ENCODE measurements around the gene SLC31A1. TPM values are rescaled to one million over a fixed set of nuclear protein-coding genes. Genes with fewer than 3 reads are reported as not detected.

Gene SLC31A1
- polyA plus RNA-seq, 1 donor (not counting 4 experiments of a cell fraction or from before 2014, with no cell fraction given) = 20.3 TPM

DNA sequence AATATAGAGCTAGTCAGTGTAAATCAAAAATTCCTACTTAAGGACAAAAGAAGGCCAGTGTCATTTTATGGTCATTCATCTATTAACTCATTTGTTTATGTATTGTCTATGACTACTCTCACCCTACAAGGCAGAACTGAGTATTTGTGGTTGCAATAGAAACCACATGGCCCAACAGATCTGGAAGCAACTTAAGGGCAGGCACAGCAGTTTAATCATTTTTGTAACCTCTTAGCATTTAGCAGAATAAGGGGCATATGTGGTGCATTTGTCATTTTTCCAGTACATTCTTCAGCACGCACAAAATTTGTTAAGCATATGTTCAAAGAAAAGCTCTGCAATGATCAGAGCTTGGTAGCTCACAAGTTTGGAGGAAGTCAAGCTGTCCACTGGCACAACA is 1.4 kb upstream of the SLC31A1 start:
- peaks cover 73% of the 10 kb centered on the region for H3K79me2 ChIP-seq (ENCODE audit: control insufficient read depth, insufficient read depth, low read length)
- DNase-seq (ENCODE audit: low read depth, low spot score) (no peak), FAIRE-seq (no peak)
- dilution Hi-C loops (cut with MboI; ENCODE audit: extremely low pct_ligation_motif_present, low sequenced_read_pairs) = no loop called here
- H3K27ac ChIP-seq (ENCODE audit: control insufficient read depth, insufficient read depth, low read length) = peak overlapping the region; percentile 94
- peak overlapping the region; percentile 94 for H3K9ac ChIP-seq (ENCODE audit: control insufficient read depth, extremely low read depth, insufficient read depth, low read length)
- peak overlapping the region; percentile 78 to 86 (median 84) for H3K4me3 ChIP-seq (ENCODE audit: control insufficient read depth in 2 of 3, extremely low read depth in 1 of 3, insufficient read depth in 2 of 3, low read depth in 1 of 3, low read length in 3 of 3)
- peaks cover 30% of the 10 kb centered on the region for H3K4me1 ChIP-seq (ENCODE audit: control insufficient read depth, extremely low read depth, insufficient read depth, low read length)
- H3K9me1 ChIP-seq (ENCODE audit: control insufficient read depth, extremely low read depth, insufficient read depth, low read length) = no peaks in the 10 kb centered on the region
- H3K9me3 ChIP-seq (ENCODE audit: control insufficient read depth, low read depth, low read length) = no peaks in the 10 kb centered on the region
- H2AFZ ChIP-seq (ENCODE audit: control insufficient read depth, low read length) = no peak overlapping the region
- no peak for TF ChIP-seq EZH2 (IDR thresholded peaks at IDR 0.05; ENCODE audit: low read length)
- TF ChIP-seq, protein P1, sequence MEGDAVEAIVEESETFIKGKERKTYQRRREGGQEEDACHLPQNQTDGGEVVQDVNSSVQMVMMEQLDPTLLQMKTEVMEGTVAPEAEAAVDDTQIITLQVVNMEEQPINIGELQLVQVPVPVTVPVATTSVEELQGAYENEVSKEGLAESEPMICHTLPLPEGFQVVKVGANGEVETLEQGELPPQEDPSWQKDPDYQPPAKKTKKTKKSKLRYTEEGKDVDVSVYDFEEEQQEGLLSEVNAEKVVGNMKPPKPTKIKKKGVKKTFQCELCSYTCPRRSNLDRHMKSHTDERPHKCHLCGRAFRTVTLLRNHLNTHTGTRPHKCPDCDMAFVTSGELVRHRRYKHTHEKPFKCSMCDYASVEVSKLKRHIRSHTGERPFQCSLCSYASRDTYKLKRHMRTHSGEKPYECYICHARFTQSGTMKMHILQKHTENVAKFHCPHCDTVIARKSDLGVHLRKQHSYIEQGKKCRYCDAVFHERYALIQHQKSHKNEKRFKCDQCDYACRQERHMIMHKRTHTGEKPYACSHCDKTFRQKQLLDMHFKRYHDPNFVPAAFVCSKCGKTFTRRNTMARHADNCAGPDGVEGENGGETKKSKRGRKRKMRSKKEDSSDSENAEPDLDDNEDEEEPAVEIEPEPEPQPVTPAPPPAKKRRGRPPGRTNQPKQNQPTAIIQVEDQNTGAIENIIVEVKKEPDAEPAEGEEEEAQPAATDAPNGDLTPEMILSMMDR (optimal IDR thresholded peaks at IDR 0.05 in 1 of 3, IDR thresholded peaks at IDR 0.05 in 1 of 3, conservative IDR thresholded peaks at IDR 0.05 in 1 of 3; ENCODE audit: extremely low read depth in 1 of 3, insufficient read depth in 2 of 3, low read length in 3 of 3) = no peak
- H4K20me1 ChIP-seq (ENCODE audit: control insufficient read depth, extremely low read depth, insufficient read depth, low read length) = no peaks in the 10 kb centered on the region
- peak overlapping the region; percentile 95 for H3K4me2 ChIP-seq (ENCODE audit: control insufficient read depth, extremely low read depth, insufficient read depth, low read depth, low read length)
- H3K27me3 ChIP-seq (ENCODE audit: control insufficient read depth, extremely low read depth, insufficient read depth, low read length) = no peaks in the 10 kb centered on the region
- H3K36me3 ChIP-seq (ENCODE audit: control insufficient read depth in 2 of 2, extremely low read depth in 1 of 2, insufficient read depth in 2 of 2, low read length in 2 of 2) = peaks cover 0 to 8% of the 10 kb centered on the region in 2 experiments

- TF ChIP-seq EZH2 (IDR thresholded peaks at IDR 0.05; ENCODE audit: low read length) = no peak
- TF ChIP-seq, protein P1 (optimal IDR thresholded peaks at IDR 0.05 in 1 of 3, IDR thresholded peaks at IDR 0.05 in 1 of 3, conservative IDR thresholded peaks at IDR 0.05 in 1 of 3; ENCODE audit: extremely low read depth in 1 of 3, insufficient read depth in 2 of 3, low read length in 3 of 3) = no peak
- Histone ChIP-seq H3K27ac (ENCODE audit: control insufficient read depth, insufficient read depth, low read length) (peak overlapping the region; percentile 94), H3K36me3 (ENCODE audit: control insufficient read depth in 2 of 2, extremely low read depth in 1 of 2, insufficient read depth in 2 of 2, low read length in 2 of 2) (peaks cover 0 to 8% of the 10 kb centered on the region in 2 experiments), H3K27me3 (ENCODE audit: control insufficient read depth, extremely low read depth, insufficient read depth, low read length) (no peaks in the 10 kb centered on the region), H3K9ac (ENCODE audit: control insufficient read depth, extremely low read depth, insufficient read depth, low read length) (peak overlapping the region; percentile 94), H3K9me1 (ENCODE audit: control insufficient read depth, extremely low read depth, insufficient read depth, low read length) (no peaks in the 10 kb centered on the region), H3K4me1 (ENCODE audit: control insufficient read depth, extremely low read depth, insufficient read depth, low read length) (peaks cover 30% of the 10 kb centered on the region), H3K4me3 (ENCODE audit: control insufficient read depth in 2 of 3, extremely low read depth in 1 of 3, insufficient read depth in 2 of 3, low read depth in 1 of 3, low read length in 3 of 3) (peak overlapping the region; percentile 78 to 86 (median 84)), H3K4me2 (ENCODE audit: control insufficient read depth, extremely low read depth, insufficient read depth, low read depth, low read length) (peak overlapping the region; percentile 95), H4K20me1 (ENCODE audit: control insufficient read depth, extremely low read depth, insufficient read depth, low read length) (no peaks in the 10 kb centered on the region), H2AFZ (ENCODE audit: control insufficient read depth, low read length) (peak overlapping the region; percentile 99), H3K79me2 (ENCODE audit: control insufficient read depth, insufficient read depth, low read length) (peaks cover 73% of the 10 kb centered on the region), H3K9me3 (ENCODE audit: control insufficient read depth, low read depth, low read length) (no peaks in the 10 kb centered on the region)
- FAIRE-seq (no peak), DNase-seq (ENCODE audit: low read depth, low spot score) (no peak)
- dilution Hi-C loops (cut with MboI; ENCODE audit: extremely low pct_ligation_motif_present, low sequenced_read_pairs) = no loop called here
Measured at GRCh38 chr9:113220467-113221002, 809 bp upstream of the SLC31A1 start.

Data from keratinocyte (primary cell).